Measurements from ENCODE around the gene PNPLA2.

Gene PNPLA2

GRCh38 chr11:862696-863022 lies 43.9 kb downstream of the PNPLA2 start:
- no peak for DNase-seq

DNA sequence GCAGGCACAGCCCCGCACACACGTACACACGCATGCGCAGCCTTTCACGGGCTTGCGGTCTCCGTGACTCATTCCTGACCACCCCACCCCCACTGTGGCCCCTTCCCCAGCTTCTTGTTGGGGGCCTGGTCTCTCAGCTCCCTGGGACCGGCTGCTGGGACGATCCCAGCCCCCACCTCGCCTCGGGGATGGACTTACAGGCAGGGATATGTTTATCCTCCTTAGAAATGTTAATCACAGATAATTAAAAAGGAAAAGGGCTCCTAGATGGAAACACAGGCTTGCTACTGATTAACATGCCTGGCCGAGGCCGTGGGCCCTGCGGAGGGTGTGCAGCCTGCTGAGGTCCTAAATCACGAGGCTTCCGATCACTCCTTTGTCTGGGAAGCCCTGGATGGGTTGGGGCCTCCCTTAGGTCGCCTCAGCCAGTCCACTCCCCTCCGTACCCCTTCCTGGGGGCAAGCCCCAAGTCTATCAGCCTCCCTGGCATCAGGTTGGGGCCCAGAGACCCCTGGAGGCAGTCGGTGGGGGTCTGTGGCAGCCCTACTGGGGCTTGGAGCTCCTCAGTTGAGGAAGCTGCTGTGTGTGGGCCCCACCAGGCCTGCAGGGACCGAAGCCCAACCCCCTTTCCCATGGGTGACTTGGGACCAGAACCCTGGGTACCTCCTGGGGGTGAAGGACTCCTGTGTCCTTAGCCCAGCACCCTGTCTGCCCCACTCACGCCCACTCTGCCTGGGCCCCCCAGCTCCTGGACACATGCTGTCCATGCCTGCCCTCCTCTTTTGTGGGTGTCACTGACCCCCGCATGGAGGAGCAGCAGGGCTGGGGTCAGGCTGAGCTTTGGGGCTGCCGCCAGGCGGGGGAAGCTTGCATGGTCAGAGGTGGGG lies 44.6 kb downstream of the PNPLA2 start:
- no peak for DNase-seq

DNA sequence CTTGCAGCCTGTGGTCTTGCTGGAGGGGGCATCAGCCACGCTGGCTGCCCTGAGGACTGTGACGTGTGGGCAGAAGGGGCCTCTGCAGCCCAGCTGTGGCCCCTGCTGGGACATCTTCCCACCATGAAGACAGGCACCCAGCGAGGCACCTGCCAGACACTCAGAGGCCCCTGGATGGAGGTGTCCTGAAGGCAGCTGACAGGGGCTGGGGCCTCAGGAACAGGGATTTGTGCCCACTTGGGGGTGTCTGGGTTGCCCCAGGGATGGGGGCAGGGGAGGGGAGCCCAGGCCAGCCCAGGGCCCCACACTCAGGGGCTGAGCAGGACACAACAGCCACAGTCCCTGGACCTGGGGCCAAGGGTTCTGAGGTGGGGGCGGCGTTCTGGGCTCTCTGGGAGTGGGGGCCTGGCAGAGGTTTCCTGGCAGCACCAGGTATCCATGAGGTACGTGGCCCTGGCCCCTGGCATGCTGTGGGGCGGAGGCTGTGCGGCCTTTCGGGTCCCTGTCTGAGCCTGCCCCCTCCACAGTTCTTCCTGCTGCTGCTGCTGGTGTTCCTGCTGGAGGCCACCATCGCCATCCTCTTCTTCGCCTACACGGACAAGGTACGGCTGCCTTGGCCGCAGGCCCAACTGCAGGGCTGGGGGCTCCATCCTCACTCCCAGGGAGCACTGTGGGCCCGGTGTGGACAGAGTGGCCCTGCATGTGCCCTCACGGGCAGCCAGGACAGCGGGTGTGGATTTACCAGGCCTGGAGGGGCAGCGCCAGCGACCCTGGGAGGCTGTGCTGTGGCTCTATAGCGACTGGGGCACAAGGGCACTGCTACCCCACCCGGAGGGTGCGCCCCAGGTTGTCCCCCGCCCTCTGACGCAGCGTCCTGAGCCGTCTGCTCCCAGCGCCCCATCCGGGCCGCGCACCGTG lies 45.5 kb downstream of the PNPLA2 start:
- DNase-seq: no peak

DNA sequence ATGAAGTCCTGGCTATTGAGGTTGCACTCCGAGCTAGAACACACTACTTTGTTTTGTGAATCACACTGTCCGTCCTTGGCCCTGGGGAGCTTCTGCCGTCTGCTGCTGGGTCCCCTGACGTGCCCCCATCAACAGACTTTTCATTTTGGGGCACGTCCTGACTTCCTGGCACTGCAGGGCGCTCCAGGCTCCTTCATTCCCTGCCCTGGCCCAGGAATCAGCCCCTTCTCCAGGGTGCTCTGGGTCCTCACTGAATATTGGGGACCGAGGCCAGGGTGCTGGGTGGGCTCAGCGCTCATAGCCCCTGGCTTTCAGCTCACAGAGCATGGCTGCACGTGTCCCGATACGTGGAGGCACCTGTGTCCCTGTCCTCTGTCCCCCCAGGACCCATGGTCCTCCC lies 46.2 kb downstream of the PNPLA2 start:
- no peak for DNase-seq

GRCh38 chr11:865462-866430 lies 47.0 kb downstream of the PNPLA2 start:
- no peak for DNase-seq

- DNase-seq: no peak
Observed at GRCh38 chr11:866481-866880, 47.8 kb downstream of the PNPLA2 start.

DNA sequence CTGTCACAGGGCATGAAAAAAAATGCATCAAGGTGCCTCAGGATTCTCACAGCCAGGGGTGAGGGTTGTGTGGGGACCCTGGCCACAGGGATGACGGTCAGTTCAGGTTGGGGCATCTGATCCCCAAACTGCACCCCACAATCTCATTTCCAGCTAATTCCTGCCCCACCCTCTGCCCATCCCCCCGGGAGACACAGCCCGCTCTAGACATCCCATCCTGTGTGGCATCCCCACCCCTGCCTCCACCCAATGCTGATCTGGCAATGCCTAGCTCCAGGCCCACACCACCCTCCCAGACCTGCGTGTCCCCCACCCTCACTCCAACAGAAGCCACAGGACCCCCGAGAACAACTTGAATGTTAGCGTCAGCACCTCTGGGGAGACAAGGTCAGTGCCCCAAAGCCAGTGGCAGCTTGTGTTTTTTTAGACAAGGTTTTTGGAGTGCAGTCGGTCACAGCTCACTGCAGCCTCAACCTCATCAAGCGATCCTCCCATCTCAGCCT lies 49.2 kb downstream of the PNPLA2 start:
- no peak for DNase-seq

- DNase-seq: no peak
Observed at GRCh38 chr11:868394-868793, 49.7 kb downstream of the PNPLA2 start.

GRCh38 chr11:868802-869201 lies 50.1 kb downstream of the PNPLA2 start:
- DNase-seq: no peak

GRCh38 chr11:869399-870126 lies 50.8 kb downstream of the PNPLA2 start:
- DNase-seq: no peak

- no peak for DNase-seq
Observed at GRCh38 chr11:870127-870413, 51.4 kb downstream of the PNPLA2 start.

DNA sequence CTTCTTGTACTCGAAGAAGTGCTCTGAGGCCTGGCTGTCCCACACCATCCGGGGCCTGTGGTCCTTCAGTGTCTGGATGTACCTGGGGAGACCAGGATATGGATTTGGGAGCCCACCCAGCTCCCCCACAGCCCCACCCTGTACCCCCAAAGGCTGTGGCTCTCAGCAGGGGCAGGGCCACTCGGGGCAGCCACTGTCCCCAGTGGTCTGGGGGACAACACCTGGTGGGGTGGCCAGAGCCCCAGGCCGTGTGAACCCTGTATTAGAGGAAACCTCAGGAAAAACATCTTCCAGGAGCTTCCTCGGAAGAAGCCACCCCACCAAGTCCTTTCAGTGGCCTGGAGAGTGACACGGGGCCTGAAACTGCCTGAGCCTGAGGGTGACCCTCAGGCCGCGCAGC lies 51.7 kb downstream of the PNPLA2 start:
- DNase-seq: no peak

GRCh38 chr11:871472-871871 lies 52.8 kb downstream of the PNPLA2 start:
- DNase-seq: no peak

- no peak for DNase-seq
Observed at GRCh38 chr11:872799-873198, 54.1 kb downstream of the PNPLA2 start.

- DNase-seq: no peak
Observed at GRCh38 chr11:873706-874105, 55.0 kb downstream of the PNPLA2 start.
